GM19467 (cell line): Measurements from ENCODE around the gene SNRNP48.

Experiments used
- ATAC-seq: cut with Tn5 transposase; IDR thresholded peaks from one replicate; pipeline ENCODE4 v1.9.1; 2021; ENCODE audit warnings: mild to moderate bottlenecking, moderate library complexity; ENCODE audit not compliant: unreplicated experiment

The SNRNP48 gene

DNA sequence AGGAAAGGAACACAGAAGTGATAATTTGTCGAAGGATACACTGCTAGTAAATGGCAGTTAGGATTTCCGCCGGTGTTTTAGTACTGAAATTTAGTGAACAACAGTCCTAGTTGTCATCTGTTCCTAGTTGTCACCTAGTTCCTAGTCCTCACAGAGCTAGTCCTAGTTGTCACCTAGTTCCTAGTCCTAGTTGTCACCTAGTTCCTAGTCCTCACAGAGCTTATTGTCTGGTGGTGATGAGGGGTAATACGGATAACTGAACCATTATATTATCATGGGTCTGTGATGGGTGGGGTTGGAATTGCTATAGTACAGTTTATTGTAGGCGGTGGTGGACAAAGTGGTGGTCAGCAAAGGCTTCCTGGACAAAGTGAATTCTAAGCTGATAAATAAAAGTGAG is 1.8 kb downstream of the SNRNP48 start:
- ATAC-seq: no peak

GRCh38 chr6:7593229-7593628 is 3.2 kb downstream of the SNRNP48 start:
- ATAC-seq: no peak

- ATAC-seq: no peak
Measured at GRCh38 chr6:7594579-7595125, 4.7 kb downstream of the SNRNP48 start.

DNA sequence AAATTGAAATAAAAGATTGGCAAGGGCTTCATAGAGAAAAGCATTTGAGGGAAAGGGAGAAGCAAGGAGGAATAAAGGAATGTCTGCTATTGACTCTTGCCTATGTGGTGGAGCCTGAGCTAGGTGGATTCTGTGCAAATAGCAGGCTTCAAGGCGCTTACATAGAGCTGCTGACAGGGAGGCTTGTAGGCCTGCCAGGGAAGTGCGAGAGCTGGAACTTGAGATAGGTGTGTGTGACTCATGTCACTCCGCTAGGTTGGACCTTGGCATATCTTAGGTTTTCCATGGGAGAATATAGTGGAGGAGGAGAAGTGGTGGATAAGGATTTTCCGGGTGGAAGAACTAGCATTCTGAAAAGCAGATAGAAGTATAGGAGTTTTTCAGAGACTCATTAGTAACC is 14.0 kb downstream of the SNRNP48 start:
- ATAC-seq: no peak

DNA sequence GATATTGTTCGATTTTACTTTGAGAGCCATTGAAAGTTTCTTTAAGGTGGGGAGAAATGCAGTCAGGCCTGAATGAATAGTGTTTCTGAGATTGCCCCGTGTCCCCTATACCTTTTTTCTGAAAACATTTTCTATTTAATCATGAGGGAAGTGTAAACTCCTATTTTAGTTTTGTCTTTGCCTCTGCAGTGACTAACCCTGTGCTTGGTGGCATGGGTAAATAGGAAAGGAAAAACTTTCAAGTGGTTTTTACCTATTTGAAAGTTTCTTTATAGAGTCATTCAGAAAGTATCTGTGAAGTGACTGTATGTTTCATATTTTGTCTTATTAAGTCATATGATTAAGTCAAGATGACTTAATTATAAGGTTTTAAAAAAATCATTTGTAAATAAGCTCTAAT is 14.5 kb downstream of the SNRNP48 start:
- no peak for ATAC-seq

DNA sequence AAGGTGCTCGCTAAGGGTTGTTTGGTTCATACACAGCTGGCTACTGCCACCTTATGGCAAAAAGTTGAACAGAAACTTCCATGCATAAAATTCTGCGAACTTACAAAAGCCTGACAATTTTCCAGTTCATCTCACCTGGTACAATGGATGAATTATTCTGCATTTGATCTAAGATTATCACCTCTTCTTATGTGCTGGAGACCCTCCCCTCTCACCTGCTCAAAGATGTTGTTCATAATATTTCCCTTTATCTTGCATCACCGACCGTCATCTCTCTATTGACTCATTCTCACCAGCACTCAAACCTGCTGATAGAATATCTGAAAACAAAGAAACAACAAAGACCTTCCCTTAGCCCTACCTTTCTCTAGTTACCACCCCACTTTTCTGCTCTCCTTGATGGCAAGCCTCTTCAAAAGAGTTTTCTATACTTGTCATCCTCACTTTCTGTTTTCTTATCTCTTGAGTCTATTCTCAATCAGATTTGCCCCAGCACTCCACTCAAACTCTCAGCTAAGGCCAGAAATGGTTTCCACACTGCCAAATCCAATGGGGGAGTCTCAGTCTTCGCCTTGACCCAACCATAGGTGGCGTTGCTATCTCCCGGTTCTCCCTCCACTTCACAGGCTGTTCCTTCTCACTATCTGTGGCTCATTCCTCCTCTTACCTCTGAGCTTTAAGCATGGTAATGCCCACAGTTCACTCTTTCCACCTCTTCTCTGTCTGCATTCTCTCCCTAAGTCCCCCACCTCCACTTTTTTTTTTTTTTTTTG is 25.8 kb downstream of the SNRNP48 start:
- ATAC-seq: no peak

DNA sequence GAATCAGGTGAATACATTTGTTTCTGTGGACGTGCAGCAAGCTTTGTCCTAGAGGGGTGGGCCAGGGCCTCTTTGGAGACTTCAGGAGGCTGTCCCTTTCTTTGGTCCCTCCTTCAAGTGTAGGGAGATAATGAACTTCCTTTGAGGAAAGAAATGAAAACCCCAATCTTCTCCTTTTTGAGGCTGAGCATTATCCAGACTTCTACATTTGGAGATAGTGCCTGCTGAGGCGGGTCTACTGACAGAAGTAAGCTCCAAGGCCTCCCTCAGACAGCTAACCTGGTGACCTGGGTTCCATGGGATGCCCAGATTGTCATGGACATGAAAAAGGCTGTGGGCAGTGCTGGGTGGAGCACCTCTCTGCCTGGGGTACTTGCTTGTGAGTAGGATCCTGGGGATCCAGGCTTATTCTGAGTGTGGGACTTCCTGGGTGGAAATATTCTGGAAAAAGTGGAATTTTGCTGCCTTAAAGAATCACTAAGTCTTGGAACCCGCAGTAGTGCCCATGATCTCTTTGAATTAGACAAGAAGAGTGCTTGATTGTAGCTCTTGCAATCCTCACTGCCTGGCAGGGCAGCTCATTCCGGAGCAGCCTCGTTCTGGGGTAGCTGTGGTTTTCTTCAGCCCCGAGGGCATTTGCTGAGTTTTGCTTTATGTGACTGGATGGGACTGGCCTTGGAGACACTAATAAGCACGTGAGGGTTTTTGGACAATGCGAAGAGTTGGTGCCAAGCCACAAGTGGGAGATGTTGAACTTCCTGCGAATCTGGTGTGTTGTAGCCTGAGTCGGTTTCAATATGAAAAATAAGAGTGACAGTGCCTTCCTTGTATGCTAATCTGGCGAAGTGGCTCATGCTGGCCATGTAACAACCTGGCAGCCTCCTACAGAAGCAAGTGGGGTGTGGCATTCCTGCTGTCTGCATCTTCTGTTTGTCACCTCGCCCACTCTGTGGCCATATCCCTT is 28.1 kb downstream of the SNRNP48 start:
- ATAC-seq: no peak

DNA sequence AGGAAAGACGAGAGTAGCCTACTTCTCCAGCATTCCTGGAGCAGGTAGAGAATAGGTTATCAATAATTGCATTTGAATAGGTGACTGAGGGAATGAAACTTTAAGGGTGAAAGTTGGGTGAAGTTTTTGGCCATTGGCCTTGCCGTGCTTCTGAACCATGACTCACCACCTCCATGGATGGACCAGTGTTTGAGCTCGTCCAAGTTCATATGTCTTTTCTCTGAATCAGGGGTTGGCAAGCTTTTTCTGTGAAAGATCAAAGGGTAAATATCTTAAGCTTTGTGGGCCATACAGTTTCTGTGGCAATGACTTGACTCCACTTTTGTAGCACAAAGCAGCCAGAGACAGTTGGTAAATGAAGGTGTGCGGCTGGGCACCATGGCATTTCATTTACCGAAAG is 31.8 kb downstream of the SNRNP48 start:
- ATAC-seq: no peak

DNA sequence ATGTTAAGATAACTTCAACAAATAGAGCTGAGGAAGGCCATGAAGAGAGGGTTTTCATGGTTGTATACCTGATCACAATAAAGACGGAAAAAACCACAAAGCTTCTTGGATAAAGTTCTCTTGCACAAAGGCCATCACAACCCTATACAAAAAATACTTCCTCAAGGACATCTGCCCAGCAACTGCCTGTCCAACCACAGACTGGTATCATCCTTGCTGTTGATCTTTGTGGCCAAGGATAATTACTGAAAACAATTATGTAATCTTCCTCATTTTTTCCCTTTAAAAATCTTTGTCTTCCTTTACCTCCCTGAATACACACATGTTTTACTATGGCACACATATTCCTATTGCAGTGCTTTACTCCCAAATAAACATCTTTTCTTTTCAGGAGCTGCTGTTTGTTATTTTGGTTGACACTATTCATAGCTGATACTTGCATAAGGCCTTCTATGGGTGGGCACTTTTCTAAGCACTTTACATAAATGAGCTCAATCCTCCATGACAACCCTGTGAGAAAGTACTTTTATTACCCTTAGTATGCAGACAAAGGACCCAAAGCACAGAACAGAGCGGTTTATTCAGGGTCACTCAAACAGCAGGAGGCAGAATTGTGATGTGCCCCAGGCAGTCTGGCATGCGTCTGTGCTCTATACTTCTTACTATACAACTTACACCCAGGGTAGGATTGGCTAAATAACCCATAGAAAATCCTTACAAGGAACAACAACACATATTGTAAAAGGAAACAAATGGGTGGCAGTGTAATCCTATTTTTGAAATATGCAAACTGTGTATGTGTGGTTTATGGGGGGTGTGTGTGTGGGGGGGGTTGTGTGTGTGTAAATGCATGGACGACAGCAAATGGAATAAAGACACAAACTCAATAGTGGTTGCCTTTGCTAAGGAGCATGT is 35.1 kb downstream of the SNRNP48 start:
- ATAC-seq: no peak

GRCh38 chr6:7628479-7628878 is 38.5 kb downstream of the SNRNP48 start:
- no peak for ATAC-seq

DNA sequence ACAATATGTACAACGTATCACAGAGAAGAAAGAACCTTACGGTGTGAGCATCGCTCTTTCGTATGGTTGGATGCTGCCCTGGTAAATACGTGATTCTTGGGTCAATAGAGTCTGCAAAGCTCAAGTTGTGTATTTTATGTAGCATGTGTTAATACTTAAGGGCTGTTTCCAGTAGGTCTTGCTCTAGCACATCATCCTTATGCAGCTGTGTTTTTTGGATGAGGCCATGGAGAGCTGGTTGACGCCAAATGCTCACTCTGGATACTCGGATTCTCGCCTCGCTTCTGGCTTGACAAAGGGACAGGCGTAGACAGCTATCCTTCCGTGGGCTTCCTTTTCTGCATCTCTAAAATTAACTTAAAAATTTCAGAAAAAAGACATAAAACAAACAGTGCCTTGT is 38.9 kb downstream of the SNRNP48 start:
- no peak for ATAC-seq

GRCh38 chr6:7629321-7629720 is 39.3 kb downstream of the SNRNP48 start:
- no peak for ATAC-seq

DNA sequence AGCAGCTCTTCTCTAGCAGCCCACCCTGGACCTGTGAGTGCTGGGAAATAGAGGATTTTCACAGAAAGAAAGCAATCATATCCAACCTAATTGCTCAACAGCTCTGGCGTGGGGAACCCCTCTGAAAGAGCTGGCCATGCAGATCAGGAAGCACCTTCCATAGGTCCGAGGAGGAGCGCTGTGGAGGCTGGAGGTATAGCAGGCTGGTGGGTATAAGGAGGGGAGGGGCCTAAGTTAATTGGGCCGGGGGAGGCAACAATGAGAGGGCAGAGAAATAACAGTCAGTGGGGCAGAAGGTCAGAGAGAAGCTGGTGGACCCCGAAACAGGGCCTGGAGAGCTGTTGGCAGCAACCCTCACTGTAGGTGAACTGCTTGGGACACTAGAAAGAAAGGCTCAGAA is 40.8 kb downstream of the SNRNP48 start:
- no peak for ATAC-seq

DNA sequence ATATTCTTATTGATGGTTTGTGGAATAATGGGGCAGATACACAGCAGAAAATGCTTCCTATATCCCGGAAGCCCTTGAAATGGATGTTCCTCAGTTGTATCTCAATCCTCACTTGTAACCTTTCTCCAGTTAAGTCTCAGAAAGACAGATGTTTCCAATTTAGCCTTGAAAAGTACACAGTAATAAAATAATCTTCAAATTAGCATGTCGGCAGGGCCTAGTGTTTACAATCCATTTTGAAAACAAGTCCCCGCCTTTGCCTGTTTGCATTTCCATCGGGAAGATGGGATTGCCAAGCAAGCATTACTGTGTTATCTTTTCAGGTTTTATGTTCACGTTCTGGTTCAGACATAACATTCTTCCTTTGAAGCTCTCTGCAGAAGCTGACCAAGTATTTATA is 41.5 kb downstream of the SNRNP48 start:
- no peak for ATAC-seq

DNA sequence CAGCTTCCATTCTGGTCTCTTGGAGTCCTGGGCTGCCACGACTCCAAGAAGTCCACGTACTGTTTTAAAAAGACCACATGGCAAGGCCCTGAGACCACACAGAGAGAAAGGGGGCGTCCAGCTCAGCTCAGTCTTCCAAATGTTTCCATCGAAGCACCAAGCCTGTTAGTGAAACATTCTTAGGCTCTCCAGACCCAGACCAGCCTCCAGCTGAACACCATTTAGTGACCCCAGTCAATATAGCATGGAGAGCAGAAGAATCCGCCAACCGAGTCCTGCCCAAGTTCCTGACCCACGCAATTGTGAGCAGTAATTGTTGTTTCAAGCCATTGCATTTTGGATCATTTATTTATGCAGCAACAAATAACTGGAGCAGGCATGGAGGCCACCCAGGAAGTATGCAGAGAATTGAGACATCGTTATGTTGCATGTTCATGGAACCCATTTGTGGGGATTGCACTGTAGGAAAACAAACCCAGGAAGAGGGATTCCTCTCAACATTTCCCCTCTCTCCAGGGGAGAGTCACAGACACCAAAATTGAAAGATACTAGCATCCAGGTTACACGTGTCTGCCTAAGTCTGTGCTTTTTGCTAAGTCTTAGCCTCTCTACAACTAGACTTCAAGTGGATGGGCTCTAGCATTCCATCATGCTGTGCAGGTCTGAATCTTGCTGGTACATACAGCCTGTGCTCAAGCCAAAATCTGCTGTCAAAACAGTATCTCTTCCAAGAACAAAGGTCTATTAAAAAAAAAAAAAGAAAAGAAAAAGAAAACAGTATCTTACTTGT is 42.7 kb downstream of the SNRNP48 start:
- ATAC-seq: no peak

- no peak for ATAC-seq
Measured at GRCh38 chr6:7633361-7633760, 43.4 kb downstream of the SNRNP48 start.

GRCh38 chr6:7636151-7636550 is 46.2 kb downstream of the SNRNP48 start:
- ATAC-seq: no peak

- no peak for ATAC-seq
Measured at GRCh38 chr6:7637533-7637932, 47.5 kb downstream of the SNRNP48 start.

DNA sequence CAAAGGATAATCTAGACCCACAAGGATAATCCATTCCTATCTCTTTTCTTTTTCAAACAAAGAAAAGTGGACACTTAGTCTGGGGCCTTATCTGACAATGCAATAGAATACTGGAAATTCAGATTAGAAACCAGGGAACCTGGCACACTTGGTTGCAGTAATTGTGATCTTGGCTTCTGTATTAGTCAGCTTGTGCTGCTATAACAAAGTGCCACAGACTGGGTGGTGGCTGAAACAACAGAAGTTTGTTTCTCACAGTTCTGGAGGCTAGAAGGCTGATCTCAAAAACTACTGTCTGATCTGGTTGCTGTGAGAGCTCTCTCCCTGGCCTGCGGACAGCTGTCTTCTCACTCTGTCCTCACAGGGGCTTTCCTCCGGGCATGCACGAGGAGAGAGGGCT is 49.4 kb downstream of the SNRNP48 start:
- ATAC-seq: no peak

- ATAC-seq: no peak
Measured at GRCh38 chr6:7640016-7640415, 50.0 kb downstream of the SNRNP48 start.
